Mucosa of stomach (tissue), 1 donor: ENCODE measurements around the gene ATP13A3.

Source experiments
- H3K27me3 ChIP-seq: one replicate; pipeline ENCODE4 v1.7.0; 2013; ENCODE audit warnings: mild to moderate bottlenecking, low read length; ENCODE audit not compliant: control insufficient read depth, insufficient read depth
- H3K36me3 ChIP-seq: one replicate; pipeline ENCODE4 v1.7.0; 2013; ENCODE audit warnings: low read length; ENCODE audit not compliant: control insufficient read depth, insufficient read depth
- H3K4me1 ChIP-seq: one replicate; pipeline ENCODE4 v1.7.0; 2013; ENCODE audit warnings: mild to moderate bottlenecking, low read length; ENCODE audit not compliant: control insufficient read depth, insufficient read depth
- H3K4me3 ChIP-seq: one replicate; pipeline ENCODE4 v1.7.0; 2013; ENCODE audit warnings: low read length
- H3K9ac ChIP-seq: one replicate; pipeline ENCODE4 v1.7.0; 2013; ENCODE audit warnings: mild to moderate bottlenecking, low read length, moderate library complexity
- H3K9me3 ChIP-seq: one replicate; pipeline ENCODE4 v1.7.0; 2013; ENCODE audit warnings: mild to moderate bottlenecking, low read length, moderate library complexity; ENCODE audit not compliant: control insufficient read depth
- donor health status: Pancreatic carcinoma.

Gene ATP13A3

DNA sequence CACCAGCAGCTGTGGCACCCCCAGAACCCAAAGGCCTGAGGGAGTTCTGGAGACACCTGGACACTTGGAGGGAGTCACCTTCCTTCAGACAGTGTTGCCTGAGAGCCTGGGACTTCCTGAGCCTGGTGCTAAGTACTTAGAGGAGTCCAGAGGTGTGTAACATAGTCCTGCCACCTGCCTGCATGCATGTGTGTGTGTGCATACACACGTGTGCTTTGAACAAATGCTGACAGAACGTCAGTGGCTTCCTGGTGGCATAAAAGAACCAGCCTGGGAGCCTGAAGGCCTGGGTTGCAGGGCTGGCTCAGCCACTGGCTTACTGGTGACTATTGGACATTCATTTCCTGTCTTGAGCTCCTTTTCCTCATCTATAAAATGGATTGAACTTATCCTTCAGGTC lies 132.5 kb downstream of the ATP13A3 start:
- H3K9me3 ChIP-seq = no peaks in the 10 kb centered on the region
- peaks cover under 1% of the 10 kb centered on the region for H3K27me3 ChIP-seq
- no peaks in the 10 kb centered on the region for H3K4me1 ChIP-seq
- no peaks in the 10 kb centered on the region for H3K36me3 ChIP-seq
- H3K9ac ChIP-seq = no peak overlapping the region
- H3K4me3 ChIP-seq = no peak overlapping the region
